Measurements from ENCODE around the gene NR6A1.

NR6A1 gene

GRCh38 chr9:124720429-124721108 is 50.5 kb downstream of the NR6A1 start:
- DNase-seq: no peak

- DNase-seq: no peak
These were observed 52.2 kb downstream of the NR6A1 start for GRCh38 chr9:124718928-124719327.

- no peak for DNase-seq
These were observed 53.5 kb downstream of the NR6A1 start for GRCh38 chr9:124717597-124717996.

GRCh38 chr9:124716808-124717207 is 54.3 kb downstream of the NR6A1 start:
- DNase-seq: no peak

GRCh38 chr9:124710766-124711165 is 60.3 kb downstream of the NR6A1 start:
- no peak for DNase-seq

GRCh38 chr9:124709292-124709690 is 61.8 kb downstream of the NR6A1 start:
- no peak for DNase-seq

GRCh38 chr9:124708633-124709291 is 62.3 kb downstream of the NR6A1 start:
- DNase-seq: no peak

GRCh38 chr9:124708074-124708473 is 63.0 kb downstream of the NR6A1 start:
- DNase-seq: no peak

- DNase-seq: no peak
These were observed 63.4 kb downstream of the NR6A1 start for GRCh38 chr9:124707666-124708065.

- DNase-seq: no peak
These were observed 64.4 kb downstream of the NR6A1 start for GRCh38 chr9:124706685-124707084.

- DNase-seq: no peak
These were observed 71.5 kb downstream of the NR6A1 start for GRCh38 chr9:124699575-124699974.

- no peak for DNase-seq
These were observed 72.8 kb downstream of the NR6A1 start for GRCh38 chr9:124698265-124698664.

GRCh38 chr9:124697326-124698200 is 73.5 kb downstream of the NR6A1 start:
- no peak for DNase-seq

- DNase-seq: no peak
These were observed 75.0 kb downstream of the NR6A1 start for GRCh38 chr9:124696101-124696500.

- no peak for DNase-seq
These were observed 75.7 kb downstream of the NR6A1 start for GRCh38 chr9:124695280-124695890.

GRCh38 chr9:124694414-124695279 is 76.5 kb downstream of the NR6A1 start:
- no peak for DNase-seq

- DNase-seq: no peak
These were observed 77.7 kb downstream of the NR6A1 start for GRCh38 chr9:124693403-124693802.

GRCh38 chr9:124688238-124688904 is 82.7 kb downstream of the NR6A1 start:
- no peak for DNase-seq

GRCh38 chr9:124686918-124687317 is 84.2 kb downstream of the NR6A1 start:
- DNase-seq: no peak

- DNase-seq: no peak
These were observed 85.9 kb downstream of the NR6A1 start for GRCh38 chr9:124685217-124685616.

GRCh38 chr9:124684169-124684568 is 86.9 kb downstream of the NR6A1 start:
- no peak for DNase-seq

- no peak for DNase-seq
These were observed 88.1 kb downstream of the NR6A1 start for GRCh38 chr9:124683043-124683442.
